K562 (cell line): ENCODE measurements around the gene TSTD2. TPM values are rescaled to one million over a fixed set of nuclear protein-coding genes. Genes with fewer than 3 reads are reported as not detected.

Experiments
- BRF1 ChIP-seq: IDR thresholded peaks from 3 replicates; pipeline ENCODE4 v1.6.1; 2011; ENCODE audit warnings: borderline replicate concordance, mild to moderate bottlenecking; ENCODE audit not compliant: insufficient read length; ENCODE audit errors: extremely low read depth
- C11orf30 ChIP-seq: fragments of 450-650 bp; IDR thresholded peaks from 2 replicates; pipeline ENCODE4 v1.6.1; 2016; ENCODE audit warnings: low read depth, mild to moderate bottlenecking
- CBFA2T3 ChIP-seq: fragments of 450-650 bp; IDR thresholded peaks from 2 replicates; pipeline ENCODE4 v1.6.1; 2017
- FUS ChIP-seq: fragments of 200-400 bp; formaldehyde crosslinking; optimal IDR thresholded peaks from 2 replicates; pipeline ENCODE3; 2017; ENCODE audit warnings: low read depth, low read length
- KDM4B ChIP-seq, 2 experiments: fragments of 450-650 bp in 1 of 2; sonication (generic) in 1 of 2; IDR thresholded peaks; 2 replicates each; pipeline ENCODE4 v1.6.1; 2016 to 2017; ENCODE audit warnings: borderline replicate concordance in 2 of 2, antibody characterized with exemption in 1 of 2, low read depth in 1 of 2, mild to moderate bottlenecking in 1 of 2
- PHB2 ChIP-seq: fragments of 450-650 bp; IDR thresholded peaks from 2 replicates; pipeline ENCODE4 v1.6.1; 2017; ENCODE audit warnings: low read depth
- POLR3G ChIP-seq: IDR thresholded peaks from 2 replicates; pipeline ENCODE4 v1.6.1; 2011; ENCODE audit not compliant: insufficient read length, insufficient replicate concordance; ENCODE audit errors: extremely low read depth
- RBM15 ChIP-seq: fragments of 200-400 bp; formaldehyde crosslinking; IDR thresholded peaks from 2 replicates; pipeline ENCODE4 v1.6.1; 2018; ENCODE audit warnings: mild to moderate bottlenecking, low read length, moderate library complexity; ENCODE audit not compliant: insufficient read depth
- SIN3B ChIP-seq: fragments of 450-650 bp; IDR thresholded peaks from 2 replicates; pipeline ENCODE4 v1.6.1; 2017; ENCODE audit warnings: low read depth, mild to moderate bottlenecking, moderate library complexity
- SMAD2 ChIP-seq: fragments of 150-350 bp; IDR thresholded peaks from 2 replicates; pipeline ENCODE4 v1.6.1; 2014; ENCODE audit warnings: low read depth, mild to moderate bottlenecking, low read length
- SNRNP70 ChIP-seq: fragments of 200-400 bp; formaldehyde crosslinking; optimal IDR thresholded peaks from 2 replicates; pipeline ENCODE3; 2017; ENCODE audit warnings: low read depth, low read length
- THRAP3 ChIP-seq: fragments of 450-650 bp; IDR thresholded peaks from 2 replicates; pipeline ENCODE4 v1.6.1; 2016; ENCODE audit warnings: mild to moderate bottlenecking, inconsistent platforms, borderline replicate concordance
- ZNF146 ChIP-seq: IDR thresholded peaks from one replicate; pipeline ENCODE4 v1.6.1; 2018; ENCODE audit warnings: missing compliant biosample characterization; ENCODE audit not compliant: unreplicated experiment
- ZNF212 ChIP-seq: fragments of 450-650 bp; formaldehyde crosslinking; IDR thresholded peaks from 2 replicates; pipeline ENCODE4 v1.4.0; 2020; ENCODE audit warnings: mild to moderate bottlenecking
- ZNF592 ChIP-seq: fragments of 450-650 bp; IDR thresholded peaks from 2 replicates; pipeline ENCODE4 v1.6.1; 2017; ENCODE audit warnings: antibody characterized with exemption, mild to moderate bottlenecking
- ZNF780A ChIP-seq: fragments of 250-450 bp; sonication (Bioruptor Pico); IDR thresholded peaks from 2 replicates; pipeline ENCODE4 v1.5.0; 2021; ENCODE audit warnings: mild to moderate bottlenecking
- polyA plus RNA-seq, 8 experiments: library from polyadenylated mRNA; depleted of rRNA in 4 of 8; stranded (reverse) in 5 of 8; unstranded in 3 of 8; fragments of >200 nt; fragmentation: Nextera tagmentation in 2 of 8; fragmentation: Illumina TruSeq in 1 of 8; extraction: Ambion mirVana in 2 of 8; extraction: Trizol in 1 of 8; gene quantifications; 2 replicates each; pipeline versions ENCODE4 v1.2.1 to v1.2.3, GENCODE V29; 2011 to 2014; ENCODE audit warnings: inconsistent platforms in 1 of 8, missing spikeins in 1 of 8
- total RNA-seq, 7 experiments: library from RNA; depleted of rRNA in 6 of 7; stranded (reverse); fragments of >200 nt in 6 of 7; fragmentation: Illumina TruSeq in 2 of 7; extraction: Trizol in 2 of 7; gene quantifications; 2 replicates each; pipeline versions ENCODE4 v1.2.1 to v1.2.3, GENCODE V29; 2011 to 2021; ENCODE audit warnings: low replicate concordance in 1 of 7
- TF ChIP-seq, protein P1 (sequence below): fragments of 150-350 bp; conservative IDR thresholded peaks from 2 replicates; pipeline ENCODE4 v1.6.1; 2014; ENCODE audit warnings: low read length
- TF ChIP-seq, protein P2 (sequence below): fragments of 250-450 bp; sonication (Bioruptor Pico); IDR thresholded peaks from 2 replicates; pipeline ENCODE4 v1.8.0; 2022; ENCODE audit warnings: inconsistent platforms, mild to moderate bottlenecking, moderate library complexity, borderline replicate concordance
- TF ChIP-seq, protein P3 (sequence below): fragments of 250-450 bp; sonication (Bioruptor Pico); IDR thresholded peaks from 2 replicates; pipeline ENCODE4 v1.5.0; 2021

Gene TSTD2
- total and polyA plus RNA-seq, 9 of the 15 experiments (the other 6 are each of a cell fraction or from before 2014, with no cell fraction given): 10.1 to 36.7 (median 19.0) TPM

GRCh38 chr9:97632985-97633858 is at the start of gene TSTD2, which contains the start of gene NCBP1 (continued):
- TF ChIP-seq THRAP3: no peak
- TF ChIP-seq RBM15: no peak
- TF ChIP-seq POLR3G: no peak
- no peak for TF ChIP-seq SNRNP70
- TF ChIP-seq ZNF780A (CRISPR knock-in tag): no peak
- TF ChIP-seq, protein P1, sequence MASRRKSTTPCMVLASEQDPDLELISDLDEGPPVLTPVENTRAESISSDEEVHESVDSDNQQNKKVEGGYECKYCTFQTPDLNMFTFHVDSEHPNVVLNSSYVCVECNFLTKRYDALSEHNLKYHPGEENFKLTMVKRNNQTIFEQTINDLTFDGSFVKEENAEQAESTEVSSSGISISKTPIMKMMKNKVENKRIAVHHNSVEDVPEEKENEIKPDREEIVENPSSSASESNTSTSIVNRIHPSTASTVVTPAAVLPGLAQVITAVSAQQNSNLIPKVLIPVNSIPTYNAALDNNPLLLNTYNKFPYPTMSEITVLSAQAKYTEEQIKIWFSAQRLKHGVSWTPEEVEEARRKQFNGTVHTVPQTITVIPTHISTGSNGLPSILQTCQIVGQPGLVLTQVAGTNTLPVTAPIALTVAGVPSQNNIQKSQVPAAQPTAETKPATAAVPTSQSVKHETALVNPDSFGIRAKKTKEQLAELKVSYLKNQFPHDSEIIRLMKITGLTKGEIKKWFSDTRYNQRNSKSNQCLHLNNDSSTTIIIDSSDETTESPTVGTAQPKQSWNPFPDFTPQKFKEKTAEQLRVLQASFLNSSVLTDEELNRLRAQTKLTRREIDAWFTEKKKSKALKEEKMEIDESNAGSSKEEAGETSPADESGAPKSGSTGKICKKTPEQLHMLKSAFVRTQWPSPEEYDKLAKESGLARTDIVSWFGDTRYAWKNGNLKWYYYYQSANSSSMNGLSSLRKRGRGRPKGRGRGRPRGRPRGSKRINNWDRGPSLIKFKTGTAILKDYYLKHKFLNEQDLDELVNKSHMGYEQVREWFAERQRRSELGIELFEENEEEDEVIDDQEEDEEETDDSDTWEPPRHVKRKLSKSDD: no peak
- TF ChIP-seq SIN3B: peak; percentile 29; the same call in 1 of the 2 replicates
- TF ChIP-seq SMAD2: no peak
- TF ChIP-seq C11orf30: peak; percentile 68
- TF ChIP-seq, protein P2, sequence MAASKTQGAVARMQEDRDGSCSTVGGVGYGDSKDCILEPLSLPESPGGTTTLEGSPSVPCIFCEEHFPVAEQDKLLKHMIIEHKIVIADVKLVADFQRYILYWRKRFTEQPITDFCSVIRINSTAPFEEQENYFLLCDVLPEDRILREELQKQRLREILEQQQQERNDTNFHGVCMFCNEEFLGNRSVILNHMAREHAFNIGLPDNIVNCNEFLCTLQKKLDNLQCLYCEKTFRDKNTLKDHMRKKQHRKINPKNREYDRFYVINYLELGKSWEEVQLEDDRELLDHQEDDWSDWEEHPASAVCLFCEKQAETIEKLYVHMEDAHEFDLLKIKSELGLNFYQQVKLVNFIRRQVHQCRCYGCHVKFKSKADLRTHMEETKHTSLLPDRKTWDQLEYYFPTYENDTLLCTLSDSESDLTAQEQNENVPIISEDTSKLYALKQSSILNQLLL (CRISPR knock-in tag): no peak
- TF ChIP-seq ZNF592: 0 out of 2 replicates have a peak, but pooled peaks have one; percentile 6
- no peak for TF ChIP-seq BRF1
- no peak for TF ChIP-seq ZNF146 (CRISPR knock-in tag)
- no peak for TF ChIP-seq ZNF212
- 0 out of 2 replicates have a peak, but pooled peaks have one; percentile 8 for TF ChIP-seq CBFA2T3
- TF ChIP-seq, protein P3, sequence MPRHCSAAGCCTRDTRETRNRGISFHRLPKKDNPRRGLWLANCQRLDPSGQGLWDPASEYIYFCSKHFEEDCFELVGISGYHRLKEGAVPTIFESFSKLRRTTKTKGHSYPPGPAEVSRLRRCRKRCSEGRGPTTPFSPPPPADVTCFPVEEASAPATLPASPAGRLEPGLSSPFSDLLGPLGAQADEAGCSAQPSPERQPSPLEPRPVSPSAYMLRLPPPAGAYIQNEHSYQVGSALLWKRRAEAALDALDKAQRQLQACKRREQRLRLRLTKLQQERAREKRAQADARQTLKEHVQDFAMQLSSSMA (CRISPR knock-in tag): no peak
- TF ChIP-seq PHB2: no peak
- 0 out of 4 replicates have a peak, but pooled peaks of 1 of the 2 experiments have one; percentile 41 for TF ChIP-seq KDM4B (IDR thresholded peaks at IDR 0.05; ENCODE audit: borderline replicate concordance in 2 of 2, low read depth in 1 of 2)
- no peak for TF ChIP-seq FUS
